K562 (cell line): ENCODE data around the gene CPT1C. TPM values are rescaled to one million over a fixed set of nuclear protein-coding genes. Genes with fewer than 3 reads are reported as not detected.
A peak's percentile ranks its signal among the peaks of the same experiment; 100 is the strongest.

Experiments used
- ARHGAP35 ChIP-seq: fragments of 450-650 bp; IDR thresholded peaks from 2 replicates; pipeline ENCODE4 v1.6.1; 2018; ENCODE audit not compliant: partially characterized antibody
- ASH1L ChIP-seq: fragments of 450-650 bp; IDR thresholded peaks from 2 replicates; pipeline ENCODE4 v1.6.1; 2018; ENCODE audit warnings: borderline replicate concordance, mild to moderate bottlenecking, low read depth; ENCODE audit not compliant: partially characterized antibody
- BRD9 ChIP-seq: fragments of 450-650 bp; IDR thresholded peaks from 2 replicates; pipeline ENCODE4 v1.6.1; 2018; ENCODE audit warnings: low read depth; ENCODE audit not compliant: partially characterized antibody
- CBX3 ChIP-seq, 2 experiments: IDR thresholded peaks; 1 replicate in 1 of 2; 2 replicates in 1 of 2; pipeline ENCODE4 v1.6.1; 2012; ENCODE audit warnings: inconsistent platforms in 2 of 2, low read length in 2 of 2, borderline replicate concordance in 1 of 2, control low read depth in 1 of 2
- ELF1 ChIP-seq: fragments of 200-800 bp; sonication (Bioruptor generic); IDR thresholded peaks from 2 replicates; pipeline ENCODE4 v1.6.1; 2016; ENCODE audit warnings: missing genetic modification characterization, missing compliant biosample characterization
- FOS ChIP-seq: IDR thresholded peaks from 3 replicates; pipeline ENCODE4 v1.6.1; 2011; ENCODE audit not compliant: insufficient read length; ENCODE audit errors: extremely low read depth
- HEY1 ChIP-seq: fragments of 250-450 bp; sonication (Bioruptor Pico); IDR thresholded peaks from 2 replicates; pipeline ENCODE4 v1.5.0; 2020; ENCODE audit warnings: mild to moderate bottlenecking, moderate library complexity, borderline replicate concordance
- HLTF ChIP-seq: fragments of 450-650 bp; IDR thresholded peaks from 2 replicates; pipeline ENCODE4 v1.6.1; 2016
- HOXB6 ChIP-seq: fragments of 250-450 bp; sonication (Bioruptor Pico); IDR thresholded peaks from 2 replicates; pipeline ENCODE4 v1.5.1; 2022; ENCODE audit warnings: mild to moderate bottlenecking, borderline replicate concordance
- ILK ChIP-seq: fragments of 450-650 bp; IDR thresholded peaks from 2 replicates; pipeline ENCODE4 v1.6.1; 2016; ENCODE audit warnings: missing genetic modification characterization, low read depth, mild to moderate bottlenecking, missing compliant biosample characterization, moderate library complexity, borderline replicate concordance
- NCOA4 ChIP-seq: fragments of 450-650 bp; IDR thresholded peaks from 2 replicates; pipeline ENCODE4 v1.6.1; 2018; ENCODE audit warnings: mild to moderate bottlenecking; ENCODE audit not compliant: partially characterized antibody
- NR3C1 ChIP-seq: sonication (generic); formaldehyde crosslinking; IDR thresholded peaks from 2 replicates; pipeline ENCODE4 v1.8.1; 2022; ENCODE audit warnings: missing genetic modification reagents
- NUFIP1 ChIP-seq: fragments of 450-650 bp; IDR thresholded peaks from 2 replicates; pipeline ENCODE4 v1.6.1; 2018; ENCODE audit not compliant: partially characterized antibody
- RUNX1 ChIP-seq: sonication (generic); IDR thresholded peaks from 2 replicates; pipeline ENCODE4 v1.6.1; 2016; ENCODE audit warnings: antibody characterized with exemption, low read depth
- STAG1 ChIP-seq: sonication (generic); formaldehyde crosslinking; IDR thresholded peaks from 2 replicates; pipeline ENCODE4 v1.5.0; 2020; ENCODE audit warnings: missing genetic modification reagents, borderline replicate concordance
- TOE1 ChIP-seq, 2 experiments: fragments of 450-650 bp in 1 of 2; sonication (generic) in 1 of 2; formaldehyde crosslinking in 1 of 2; IDR thresholded peaks; 2 replicates each; pipeline versions ENCODE4 v1.7.1 to v1.8.0; 2016 to 2022; ENCODE audit warnings: borderline replicate concordance in 2 of 2, mild to moderate bottlenecking in 2 of 2, antibody characterized with exemption in 1 of 2, inconsistent platforms in 1 of 2, low read depth in 1 of 2, missing genetic modification reagents in 1 of 2, moderate library complexity in 1 of 2
- ZNF184 ChIP-seq: sonication (generic); formaldehyde crosslinking; IDR thresholded peaks from 2 replicates; pipeline ENCODE4 v1.5.0; 2020; ENCODE audit warnings: missing genetic modification reagents
- ZNF707 ChIP-seq: fragments of 250-450 bp; sonication (Bioruptor Pico); conservative IDR thresholded peaks from 2 replicates; pipeline ENCODE4 v1.8.0; 2022; ENCODE audit warnings: inconsistent platforms, mild to moderate bottlenecking, moderate library complexity
- polyA plus RNA-seq, 8 experiments: library from polyadenylated mRNA; depleted of rRNA in 4 of 8; stranded (reverse) in 5 of 8; unstranded in 3 of 8; fragments of >200 nt; fragmentation: Nextera tagmentation in 2 of 8; fragmentation: Illumina TruSeq in 1 of 8; extraction: Ambion mirVana in 2 of 8; extraction: Trizol in 1 of 8; gene quantifications; 2 replicates each; pipeline versions ENCODE4 v1.2.1 to v1.2.3, GENCODE V29; 2011 to 2014; ENCODE audit warnings: inconsistent platforms in 1 of 8, missing spikeins in 1 of 8
- total RNA-seq, 7 experiments: library from RNA; depleted of rRNA in 6 of 7; stranded (reverse); fragments of >200 nt in 6 of 7; fragmentation: Illumina TruSeq in 2 of 7; extraction: Trizol in 2 of 7; gene quantifications; 2 replicates each; pipeline versions ENCODE4 v1.2.1 to v1.2.3, GENCODE V29; 2011 to 2021; ENCODE audit warnings: low replicate concordance in 1 of 7
- TF ChIP-seq, protein P1 (sequence below), 2 experiments: fragments of 450-650 bp in 1 of 2; sonication (generic) in 1 of 2; formaldehyde crosslinking; conservative IDR thresholded peaks; 2 replicates each; pipeline versions ENCODE4 v1.4.0 to v1.8.1; 2020 to 2022; ENCODE audit warnings: mild to moderate bottlenecking in 1 of 2, missing genetic modification reagents in 1 of 2
- TF ChIP-seq, protein P2 (sequence below): fragments of 450-650 bp; IDR thresholded peaks from 2 replicates; pipeline ENCODE4 v1.6.1; 2016; ENCODE audit warnings: borderline replicate concordance
- TF ChIP-seq, protein P3 (sequence below): fragments of 450-650 bp; IDR thresholded peaks from 2 replicates; pipeline ENCODE4 v1.6.1; 2018; ENCODE audit not compliant: partially characterized antibody

CPT1C gene
- total and polyA plus RNA-seq, 9 of the 15 experiments (the other 6 are each of a cell fraction or from before 2014, with no cell fraction given): 1.9 to 12.3 (median 3.0) TPM

DNA sequence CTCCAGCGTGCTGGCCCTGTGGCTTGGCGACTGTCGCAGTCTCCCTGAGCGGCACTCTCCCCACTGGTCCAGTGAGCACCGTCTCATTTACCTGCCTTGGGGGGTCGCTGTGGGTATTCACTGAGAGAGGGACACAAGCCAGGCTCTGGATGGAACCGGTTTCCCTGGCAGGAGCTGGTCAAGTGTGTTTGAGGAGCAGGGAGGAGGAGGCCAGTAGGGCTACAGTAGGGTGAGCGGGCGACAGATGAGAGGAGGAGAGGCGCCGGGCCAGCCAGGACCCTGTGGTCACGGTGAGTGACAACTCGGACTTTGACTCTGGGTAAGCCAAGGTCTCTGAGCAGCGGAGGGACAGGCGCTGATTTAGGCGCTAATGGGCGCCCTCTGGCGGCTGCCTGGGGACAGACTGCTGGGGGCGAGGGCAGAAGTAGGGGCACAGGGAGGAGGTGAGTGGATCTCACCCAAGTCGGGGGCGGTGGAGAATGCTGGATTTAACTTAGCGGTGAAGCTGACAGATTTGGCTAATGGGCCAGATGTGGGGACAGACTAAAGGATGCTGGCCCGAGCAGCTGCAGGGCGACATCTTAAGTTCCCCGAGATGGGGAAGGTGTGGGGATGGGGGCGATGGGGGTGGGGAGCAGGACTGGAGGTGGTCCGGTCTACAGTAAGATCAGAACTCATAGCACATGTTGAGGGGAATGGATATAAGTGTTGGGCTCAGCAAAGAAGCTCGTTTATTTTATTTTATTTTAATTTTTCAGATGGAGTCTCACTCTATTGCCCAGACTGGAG lies 18.6 kb upstream of the CPT1C start (continued):
- TF ChIP-seq, protein P1, sequence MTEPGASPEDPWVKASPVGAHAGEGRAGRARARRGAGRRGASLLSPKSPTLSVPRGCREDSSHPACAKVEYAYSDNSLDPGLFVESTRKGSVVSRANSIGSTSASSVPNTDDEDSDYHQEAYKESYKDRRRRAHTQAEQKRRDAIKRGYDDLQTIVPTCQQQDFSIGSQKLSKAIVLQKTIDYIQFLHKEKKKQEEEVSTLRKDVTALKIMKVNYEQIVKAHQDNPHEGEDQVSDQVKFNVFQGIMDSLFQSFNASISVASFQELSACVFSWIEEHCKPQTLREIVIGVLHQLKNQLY (CRISPR knock-in tag; conservative IDR thresholded peaks at IDR 0.05): no peak
- TF ChIP-seq, protein P2, sequence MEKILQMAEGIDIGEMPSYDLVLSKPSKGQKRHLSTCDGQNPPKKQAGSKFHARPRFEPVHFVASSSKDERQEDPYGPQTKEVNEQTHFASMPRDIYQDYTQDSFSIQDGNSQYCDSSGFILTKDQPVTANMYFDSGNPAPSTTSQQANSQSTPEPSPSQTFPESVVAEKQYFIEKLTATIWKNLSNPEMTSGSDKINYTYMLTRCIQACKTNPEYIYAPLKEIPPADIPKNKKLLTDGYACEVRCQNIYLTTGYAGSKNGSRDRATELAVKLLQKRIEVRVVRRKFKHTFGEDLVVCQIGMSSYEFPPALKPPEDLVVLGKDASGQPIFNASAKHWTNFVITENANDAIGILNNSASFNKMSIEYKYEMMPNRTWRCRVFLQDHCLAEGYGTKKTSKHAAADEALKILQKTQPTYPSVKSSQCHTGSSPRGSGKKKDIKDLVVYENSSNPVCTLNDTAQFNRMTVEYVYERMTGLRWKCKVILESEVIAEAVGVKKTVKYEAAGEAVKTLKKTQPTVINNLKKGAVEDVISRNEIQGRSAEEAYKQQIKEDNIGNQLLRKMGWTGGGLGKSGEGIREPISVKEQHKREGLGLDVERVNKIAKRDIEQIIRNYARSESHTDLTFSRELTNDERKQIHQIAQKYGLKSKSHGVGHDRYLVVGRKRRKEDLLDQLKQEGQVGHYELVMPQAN: no peak
- TF ChIP-seq ELF1 (tag) (no peak), CBX3 (IDR thresholded peaks at IDR 0.05; ENCODE audit: borderline replicate concordance in 1 of 2, low read length in 2 of 2) (no peak), RUNX1 (no peak), NR3C1 (CRISPR knock-in tag) (no peak), ILK (tag) (no peak), BRD9 (peak; percentile 82), HLTF (peak; percentile 78; the same call in 1 of the 2 replicates), FOS (no peak), ZNF707 (CRISPR knock-in tag) (no peak), ARHGAP35 (no peak), NUFIP1 (no peak), HOXB6 (CRISPR knock-in tag) (no peak), STAG1 (CRISPR knock-in tag) (peak; percentile 24; the same call in 1 of the 2 replicates), HEY1 (CRISPR knock-in tag) (no peak), ASH1L (no peak), TOE1 (IDR thresholded peaks at IDR 0.05; ENCODE audit: borderline replicate concordance) (peak; percentile 34; the same call in 1 of the 2 replicates), TOE1 (CRISPR knock-in tag; IDR thresholded peaks at IDR 0.05; ENCODE audit: borderline replicate concordance, low read depth) (no peak), ZNF184 (CRISPR knock-in tag) (no peak), NCOA4 (no peak)
- TF ChIP-seq, protein P3, sequence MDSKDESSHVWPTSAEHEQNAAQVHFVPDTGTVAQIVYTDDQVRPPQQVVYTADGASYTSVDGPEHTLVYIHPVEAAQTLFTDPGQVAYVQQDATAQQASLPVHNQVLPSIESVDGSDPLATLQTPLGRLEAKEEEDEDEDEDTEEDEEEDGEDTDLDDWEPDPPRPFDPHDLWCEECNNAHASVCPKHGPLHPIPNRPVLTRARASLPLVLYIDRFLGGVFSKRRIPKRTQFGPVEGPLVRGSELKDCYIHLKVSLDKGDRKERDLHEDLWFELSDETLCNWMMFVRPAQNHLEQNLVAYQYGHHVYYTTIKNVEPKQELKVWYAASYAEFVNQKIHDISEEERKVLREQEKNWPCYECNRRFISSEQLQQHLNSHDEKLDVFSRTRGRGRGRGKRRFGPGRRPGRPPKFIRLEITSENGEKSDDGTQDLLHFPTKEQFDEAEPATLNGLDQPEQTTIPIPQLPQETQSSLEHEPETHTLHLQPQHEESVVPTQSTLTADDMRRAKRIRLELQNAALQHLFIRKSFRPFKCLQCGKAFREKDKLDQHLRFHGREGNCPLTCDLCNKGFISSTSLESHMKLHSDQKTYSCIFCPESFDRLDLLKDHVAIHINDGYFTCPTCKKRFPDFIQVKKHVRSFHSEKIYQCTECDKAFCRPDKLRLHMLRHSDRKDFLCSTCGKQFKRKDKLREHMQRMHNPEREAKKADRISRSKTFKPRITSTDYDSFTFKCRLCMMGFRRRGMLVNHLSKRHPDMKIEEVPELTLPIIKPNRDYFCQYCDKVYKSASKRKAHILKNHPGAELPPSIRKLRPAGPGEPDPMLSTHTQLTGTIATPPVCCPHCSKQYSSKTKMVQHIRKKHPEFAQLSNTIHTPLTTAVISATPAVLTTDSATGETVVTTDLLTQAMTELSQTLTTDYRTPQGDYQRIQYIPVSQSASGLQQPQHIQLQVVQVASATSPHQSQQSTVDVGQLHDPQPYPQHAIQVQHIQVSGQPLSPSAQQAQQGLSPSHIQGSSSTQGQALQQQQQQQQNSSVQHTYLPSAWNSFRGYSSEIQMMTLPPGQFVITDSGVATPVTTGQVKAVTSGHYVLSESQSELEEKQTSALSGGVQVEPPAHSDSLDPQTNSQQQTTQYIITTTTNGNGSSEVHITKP: peak; percentile 20
